ENCODE measurements around the gene FAM13C.

DNA sequence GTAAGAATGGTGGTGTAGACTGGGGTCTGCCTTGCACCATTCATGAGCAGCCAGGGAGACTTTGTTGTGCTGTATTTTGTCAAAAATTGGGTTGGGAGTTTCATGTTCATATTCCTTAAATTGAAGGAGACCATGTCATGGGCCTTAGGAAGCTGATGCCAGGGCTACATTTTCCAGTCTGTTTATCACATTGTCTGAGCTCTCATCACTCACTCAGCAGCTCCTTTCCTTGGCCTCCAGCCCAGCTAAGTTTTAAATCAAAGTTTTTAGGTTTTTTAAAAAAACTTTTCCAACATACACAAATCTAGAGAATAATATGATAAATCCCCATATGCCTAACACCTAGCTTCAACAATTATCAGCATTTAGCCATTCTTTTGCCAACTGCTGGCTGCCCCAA is 12.6 kb upstream of the FAM13C start:
- TF ChIP-seq, protein P1, sequence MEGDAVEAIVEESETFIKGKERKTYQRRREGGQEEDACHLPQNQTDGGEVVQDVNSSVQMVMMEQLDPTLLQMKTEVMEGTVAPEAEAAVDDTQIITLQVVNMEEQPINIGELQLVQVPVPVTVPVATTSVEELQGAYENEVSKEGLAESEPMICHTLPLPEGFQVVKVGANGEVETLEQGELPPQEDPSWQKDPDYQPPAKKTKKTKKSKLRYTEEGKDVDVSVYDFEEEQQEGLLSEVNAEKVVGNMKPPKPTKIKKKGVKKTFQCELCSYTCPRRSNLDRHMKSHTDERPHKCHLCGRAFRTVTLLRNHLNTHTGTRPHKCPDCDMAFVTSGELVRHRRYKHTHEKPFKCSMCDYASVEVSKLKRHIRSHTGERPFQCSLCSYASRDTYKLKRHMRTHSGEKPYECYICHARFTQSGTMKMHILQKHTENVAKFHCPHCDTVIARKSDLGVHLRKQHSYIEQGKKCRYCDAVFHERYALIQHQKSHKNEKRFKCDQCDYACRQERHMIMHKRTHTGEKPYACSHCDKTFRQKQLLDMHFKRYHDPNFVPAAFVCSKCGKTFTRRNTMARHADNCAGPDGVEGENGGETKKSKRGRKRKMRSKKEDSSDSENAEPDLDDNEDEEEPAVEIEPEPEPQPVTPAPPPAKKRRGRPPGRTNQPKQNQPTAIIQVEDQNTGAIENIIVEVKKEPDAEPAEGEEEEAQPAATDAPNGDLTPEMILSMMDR (IDR thresholded peaks at IDR 0.05): no peak
- no peak for TF ChIP-seq POLR2A (IDR thresholded peaks at IDR 0.05)
